Glutamatergic neuron (in vitro differentiated cells): Measurements from ENCODE around the gene MTHFD1. TPM values are rescaled to one million over a fixed set of nuclear protein-coding genes. Genes with fewer than 3 reads are reported as not detected.
A peak's percentile ranks its signal among the peaks of the same experiment; 100 is the strongest.

Experiments used
- DNase-seq: peaks from one replicate; pipeline ENCODE4 v3.0.0; 2022
- H3K27ac Mint-ChIP-seq: one replicate; pipeline ENCODE4 v1.8.0; 2020; ENCODE audit warnings: mild to moderate bottlenecking, mixed read lengths, inconsistent platforms; ENCODE audit not compliant: unreplicated experiment
- H3K27me3 Mint-ChIP-seq: one replicate; pipeline ENCODE4 v1.8.0; 2020; ENCODE audit warnings: mild to moderate bottlenecking, moderate library complexity, mixed read lengths, inconsistent platforms; ENCODE audit not compliant: unreplicated experiment
- H3K36me3 Mint-ChIP-seq: one replicate; pipeline ENCODE4 v1.8.0; 2020; ENCODE audit warnings: mild to moderate bottlenecking, mixed read lengths, inconsistent platforms; ENCODE audit not compliant: unreplicated experiment
- H3K4me1 Mint-ChIP-seq: one replicate; pipeline ENCODE4 v1.8.0; 2020; ENCODE audit warnings: mild to moderate bottlenecking, low read depth, mixed read lengths, inconsistent platforms; ENCODE audit not compliant: unreplicated experiment
- H3K4me3 Mint-ChIP-seq: one replicate; pipeline ENCODE4 v1.8.0; 2020; ENCODE audit warnings: mild to moderate bottlenecking, mixed read lengths, inconsistent platforms; ENCODE audit not compliant: unreplicated experiment
- H3K9me3 Mint-ChIP-seq: one replicate; pipeline ENCODE4 v1.8.0; 2020; ENCODE audit warnings: mild to moderate bottlenecking, moderate library complexity, mixed read lengths, inconsistent platforms; ENCODE audit not compliant: unreplicated experiment
- CTCF ChIP-seq: fragments of 200-600 bp; sonication (generic); IDR thresholded peaks from one replicate; pipeline ENCODE4 v1.5.0; 2021; ENCODE audit not compliant: partially characterized antibody, unreplicated experiment
- total RNA-seq: library from RNA; stranded (reverse); fragmentation: NEBNext Ultra II Directional; extraction: Animal tissue kit (Norgen Biotek cat#: 25700); gene quantifications from one replicate; pipeline ENCODE4 v1.2.1, GENCODE V29; 2021; ENCODE audit not compliant: unreplicated experiment

MTHFD1 gene
- total RNA-seq, 1 donor from 2014 or later = 33.0 TPM

GRCh38 chr14:64444984-64445845, 57.1 kb downstream of the MTHFD1 start:
- no peak overlapping the region for H3K27ac Mint-ChIP-seq

GRCh38 chr14:64447876-64448670, 59.9 kb downstream of the MTHFD1 start:
- Mint-ChIP-seq H3K36me3 (no peaks in the 10 kb centered on the region), H3K27ac (no peak overlapping the region), H3K9me3 (no peaks in the 10 kb centered on the region), H3K4me3 (no peak overlapping the region), H3K4me1 (no peaks in the 10 kb centered on the region), H3K27me3 (peaks cover 2% of the 10 kb centered on the region)
- no peak for DNase-seq
- no peak for TF ChIP-seq CTCF

More at GRCh38 chr14:64444984-64445845, 57.1 kb downstream of the MTHFD1 start:
- Mint-ChIP-seq H3K4me3 (no peak overlapping the region), H3K36me3 (no peaks in the 10 kb centered on the region), H3K4me1 (no peaks in the 10 kb centered on the region), H3K9me3 (no peaks in the 10 kb centered on the region), H3K27me3 (peaks cover 2% of the 10 kb centered on the region)
- DNase-seq = no peak
- TF ChIP-seq CTCF = no peak

- Mint-ChIP-seq H3K4me3 (no peak overlapping the region), H3K27ac (no peak overlapping the region), H3K9me3 (no peaks in the 10 kb centered on the region), H3K27me3 (no peaks in the 10 kb centered on the region), H3K4me1 (peaks cover 6% of the 10 kb centered on the region), H3K36me3 (no peaks in the 10 kb centered on the region)
- DNase-seq = no peak
- TF ChIP-seq CTCF = no peak
These were observed 62.1 kb downstream of the MTHFD1 start for GRCh38 chr14:64450255-64450654.

GRCh38 chr14:64454671-64455070, 66.5 kb downstream of the MTHFD1 start:
- no peak for TF ChIP-seq CTCF
- peak overlapping the region; percentile 28 for H3K4me3 Mint-ChIP-seq
- no peaks in the 10 kb centered on the region for H3K27me3 Mint-ChIP-seq
- DNase-seq = no peak
- H3K4me1 Mint-ChIP-seq = peaks cover 12% of the 10 kb centered on the region
- H3K36me3 Mint-ChIP-seq = no peaks in the 10 kb centered on the region
- no peaks in the 10 kb centered on the region for H3K9me3 Mint-ChIP-seq
- peak overlapping the region; percentile 92 for H3K27ac Mint-ChIP-seq
